Skin epidermis (tissue), 12 donors: ENCODE measurements around the gene USP25.

Experiments
- H3K27ac ChIP-seq, 21 experiments: fragments of 200-600 bp; sonication (generic) in 11 of 21; one replicate each; pipeline ENCODE4 v1.5.0; 2020; ENCODE audit warnings: mild to moderate bottlenecking in 3 of 21, inconsistent platforms in 2 of 21, moderate library complexity in 2 of 21
- H3K4me3 ChIP-seq, 7 experiments: fragments of 200-600 bp; sonication (generic) in 2 of 7; one replicate each; pipeline ENCODE4 v1.5.0; 2020; ENCODE audit warnings: inconsistent platforms in 2 of 7, mild to moderate bottlenecking in 2 of 7, moderate library complexity in 1 of 7

Gene USP25

GRCh38 chr21:15843766-15844165 is 114.0 kb downstream of the USP25 start:
- no peak overlapping the region for H3K4me3 ChIP-seq
- no peak overlapping the region for H3K27ac ChIP-seq

GRCh38 chr21:15848634-15849560 is 119.1 kb downstream of the USP25 start:
- no peak overlapping the region for H3K27ac ChIP-seq
- H3K4me3 ChIP-seq: no peak overlapping the region

- H3K4me3 ChIP-seq: no peak overlapping the region
- no peak overlapping the region for H3K27ac ChIP-seq
Observed at GRCh38 chr21:15849927-15850326, 120.1 kb downstream of the USP25 start.

- no peak overlapping the region for H3K4me3 ChIP-seq
- H3K27ac ChIP-seq: no peak overlapping the region
Observed at GRCh38 chr21:15850645-15851044, 120.9 kb downstream of the USP25 start.

GRCh38 chr21:15852146-15852545 is 122.4 kb downstream of the USP25 start:
- H3K27ac ChIP-seq: no peak overlapping the region
- H3K4me3 ChIP-seq: no peak overlapping the region

- Histone ChIP-seq H3K27ac (no peak overlapping the region), H3K4me3 (no peak overlapping the region)
Observed at GRCh38 chr21:15853126-15853525, 123.3 kb downstream of the USP25 start.

- Histone ChIP-seq H3K27ac (no peak overlapping the region), H3K4me3 (no peak overlapping the region)
Observed at GRCh38 chr21:15856813-15857212, 127.0 kb downstream of the USP25 start.

- no peak overlapping the region for H3K27ac ChIP-seq
- no peak overlapping the region for H3K4me3 ChIP-seq
Observed at GRCh38 chr21:15857740-15858139, 128.0 kb downstream of the USP25 start.

GRCh38 chr21:15860541-15860940 is 130.8 kb downstream of the USP25 start:
- no peak overlapping the region for H3K27ac ChIP-seq
- H3K4me3 ChIP-seq: no peak overlapping the region

GRCh38 chr21:15868940-15869339 is 139.2 kb downstream of the USP25 start:
- Histone ChIP-seq H3K4me3 (no peak overlapping the region), H3K27ac (no peak overlapping the region)

GRCh38 chr21:15870819-15871218 is 141.0 kb downstream of the USP25 start:
- H3K4me3 ChIP-seq: no peak overlapping the region

GRCh38 chr21:15872236-15872635 is 142.5 kb downstream of the USP25 start:
- no peak overlapping the region for H3K27ac ChIP-seq
- H3K4me3 ChIP-seq: no peak overlapping the region

More at GRCh38 chr21:15870819-15871218, 141.0 kb downstream of the USP25 start:
- H3K27ac ChIP-seq: no peak overlapping the region

GRCh38 chr21:15874615-15875014 is 144.8 kb downstream of the USP25 start:
- Histone ChIP-seq H3K27ac (no peak overlapping the region), H3K4me3 (no peak overlapping the region)

GRCh38 chr21:15875286-15875685 is 145.5 kb downstream of the USP25 start:
- Histone ChIP-seq H3K4me3 (no peak overlapping the region), H3K27ac (no peak overlapping the region)

GRCh38 chr21:15893902-15894301 is 164.1 kb downstream of the USP25 start:
- H3K4me3 ChIP-seq: no peak overlapping the region
- H3K27ac ChIP-seq: no peak overlapping the region

GRCh38 chr21:15894596-15894995 is 164.8 kb downstream of the USP25 start:
- Histone ChIP-seq H3K4me3 (no peak overlapping the region), H3K27ac (no peak overlapping the region)

- Histone ChIP-seq H3K27ac (no peak overlapping the region), H3K4me3 (no peak overlapping the region)
Observed at GRCh38 chr21:15895142-15896106, 165.6 kb downstream of the USP25 start.

- Histone ChIP-seq H3K4me3 (no peak overlapping the region), H3K27ac (no peak overlapping the region)
Observed at GRCh38 chr21:15896501-15896900, 166.7 kb downstream of the USP25 start.

- Histone ChIP-seq H3K4me3 (no peak overlapping the region), H3K27ac (no peak overlapping the region)
Observed at GRCh38 chr21:15904389-15904788, 174.6 kb downstream of the USP25 start.

- H3K4me3 ChIP-seq: no peak overlapping the region
- no peak overlapping the region for H3K27ac ChIP-seq
Observed at GRCh38 chr21:15908187-15908586, 178.4 kb downstream of the USP25 start.

GRCh38 chr21:15928196-15928595 is 198.4 kb downstream of the USP25 start:
- H3K27ac ChIP-seq: no peak overlapping the region

More at GRCh38 chr21:15928196-15928595, 198.4 kb downstream of the USP25 start:
- no peak overlapping the region for H3K4me3 ChIP-seq
